Left cardiac atrium (tissue), 4 donors: ENCODE results near the gene ZNF587B. TPM values are rescaled to one million over a fixed set of nuclear protein-coding genes. Genes with fewer than 3 reads are reported as not detected.
A peak's percentile ranks its signal among the peaks of the same experiment; 100 is the strongest.
"Not testable (repeated sequence)": the region's sequence is repeated elsewhere in the genome, so short reads cannot be mapped to it uniquely, and the experiment has no call there.

Experiments used
- ATAC-seq, 2 donors: fragments of 200-7000 bp; cut with Tn5 transposase; one replicate each; pipeline ENCODE4 v1.9.1; 2020; ENCODE audit warnings: mild to moderate bottlenecking in 2 of 2, moderate library complexity in 2 of 2
- DNase-seq: peaks from one replicate; pipeline ENCODE4 v3.0.0-alpha.2; 2020
- intact Hi-C, 2 donors: fragments of 100-400 bp; cut with DNase I; formaldehyde crosslinking; loops; one replicate each; pipeline versions ENCODE4 v1.14.1 to v1.15.1; 2022 to 2023
- total RNA-seq, 2 donors: library from RNA; stranded (reverse); fragmentation: NEBNext Ultra II Directional; extraction: Animal tissue kit (Norgen Biotek cat#: 25700); gene quantifications; one replicate each; pipeline ENCODE4 v1.2.1, GENCODE V29; 2021
- donor health status: DM: no; HTN: yes; CAD: no.
- donor health status: DM: no; HTN: yes; CAD: no; lungs with severe emphysema.
- donor health status: DM: yes; HTN: yes; CAD: no.
- donor health status: Dilated cardiomyopathy.

Gene ZNF587B
- total RNA-seq, 2 donors from 2014 or later = 5.9 to 8.7 TPM

DNA sequence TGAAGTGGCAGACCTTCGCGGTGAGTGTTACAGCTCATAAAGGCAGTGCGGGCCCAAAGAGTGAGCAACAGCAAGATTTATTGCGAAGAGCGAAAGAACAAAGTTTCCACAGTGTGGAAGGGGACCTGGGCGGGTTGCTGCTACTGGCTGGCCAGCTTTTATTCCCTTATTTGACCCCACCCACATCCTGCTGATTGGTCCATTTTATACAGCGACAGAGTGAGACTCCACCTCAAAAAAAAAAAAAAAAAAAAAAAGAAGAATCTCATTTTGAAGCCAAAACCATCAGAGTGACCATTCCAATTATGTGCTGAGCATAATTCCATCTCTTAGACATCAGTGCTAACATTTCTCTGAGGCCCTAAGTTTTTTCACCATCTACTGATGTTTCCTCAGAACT is 13.4 kb upstream of the ZNF587B start:
- intact Hi-C loops = no loop called here
- DNase-seq (no peak), ATAC-seq (no peak)

DNA sequence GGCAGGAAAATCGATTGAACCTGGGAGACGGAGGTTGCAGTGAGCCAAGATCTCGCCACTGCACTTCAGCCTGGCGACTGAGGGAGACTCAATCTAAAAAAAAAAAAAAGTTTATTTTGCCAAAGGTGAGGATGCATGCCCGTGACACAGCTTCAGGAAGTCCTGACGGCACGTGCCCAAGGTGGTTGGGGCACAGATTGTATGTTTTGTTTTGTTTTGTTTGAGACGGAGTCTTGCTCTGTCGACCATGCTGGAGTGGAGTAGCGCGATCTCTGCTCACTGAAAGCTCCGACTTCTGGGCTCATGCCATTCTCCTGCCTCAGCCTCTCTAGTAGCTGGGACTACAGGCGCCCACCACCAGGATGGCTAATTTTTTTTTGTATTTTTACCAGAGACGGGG is 12.1 kb upstream of the ZNF587B start:
- DNase-seq (no peak), ATAC-seq (no peak)
- intact Hi-C loops = no loop called here

- intact Hi-C loops = no loop called here
- ATAC-seq (no peak), DNase-seq (no peak)
Measured at GRCh38 chr19:57818378-57818777, 11.7 kb upstream of the ZNF587B start.

GRCh38 chr19:57819475-57820148 is 10.5 kb upstream of the ZNF587B start:
- ATAC-seq = peak; percentile 91 to 92
- peak; percentile 87 for DNase-seq
- intact Hi-C loops = no loop called here

DNA sequence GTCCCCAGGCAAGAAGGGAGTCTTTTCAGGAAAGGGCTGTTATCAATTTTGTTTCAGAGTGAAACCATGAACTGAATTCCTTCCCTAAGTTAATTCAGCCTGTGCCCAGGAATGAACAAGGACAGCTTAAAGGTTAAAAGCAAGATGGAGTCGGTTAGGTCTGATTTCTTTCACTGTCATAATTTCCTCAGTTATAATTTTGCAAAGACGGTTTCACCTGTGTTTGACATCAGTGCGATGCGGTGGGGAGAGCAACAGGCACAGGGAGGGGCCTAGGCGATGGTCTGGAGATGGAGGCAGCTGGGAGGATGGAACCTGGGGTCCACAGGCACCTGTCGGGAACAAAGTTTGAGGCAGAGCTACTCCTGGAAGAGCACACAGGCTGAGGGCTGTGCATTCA is 9.5 kb upstream of the ZNF587B start:
- ATAC-seq (no peak), DNase-seq (no peak)
- intact Hi-C loops = no loop called here

- intact Hi-C loops, ATAC-seq, DNase-seq: not testable (repeated sequence)
Measured at GRCh38 chr19:57821095-57821494, 9.0 kb upstream of the ZNF587B start.

DNA sequence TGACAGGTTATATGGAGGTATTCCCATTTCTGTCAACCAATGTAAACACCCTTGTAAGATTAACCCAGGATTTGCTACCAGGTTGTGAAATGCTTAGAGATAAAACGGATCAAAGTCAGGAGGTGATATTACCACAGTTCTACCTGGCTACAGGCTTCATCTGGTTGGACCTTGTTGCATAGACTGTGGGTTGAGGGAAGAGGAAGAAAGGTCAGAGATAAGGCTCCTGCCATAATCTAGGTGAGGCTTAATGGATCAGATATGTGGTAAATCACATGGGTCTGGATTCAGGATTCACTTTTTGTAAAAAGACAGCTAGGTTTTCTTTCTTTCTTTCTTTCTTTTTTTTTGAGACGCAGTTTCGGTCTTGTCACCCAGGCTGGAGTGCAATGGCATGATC is 8.6 kb upstream of the ZNF587B start:
- intact Hi-C loops, DNase-seq, ATAC-seq: not testable (repeated sequence)

GRCh38 chr19:57823155-57823554 is 6.9 kb upstream of the ZNF587B start:
- intact Hi-C loops, DNase-seq, ATAC-seq: not testable (repeated sequence)

DNA sequence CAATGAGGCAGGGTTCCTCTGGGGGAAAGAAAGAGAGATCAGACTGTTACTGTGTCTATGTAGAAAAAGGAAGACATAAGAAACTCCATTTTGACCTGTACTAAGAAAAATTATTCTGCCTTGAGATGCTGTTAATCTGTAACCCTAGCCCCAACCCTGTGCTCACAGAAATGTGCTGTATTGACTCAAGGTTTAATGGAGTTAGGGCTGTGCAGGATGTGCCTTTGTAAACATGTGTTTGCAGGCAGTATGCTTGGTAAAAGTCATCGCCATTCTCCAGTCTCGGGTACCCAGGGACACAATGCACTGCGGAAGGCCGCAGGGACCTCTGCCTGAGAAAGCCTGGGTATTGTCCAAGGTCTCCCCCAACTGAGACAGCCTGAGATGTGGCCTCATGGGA is 6.5 kb upstream of the ZNF587B start:
- ATAC-seq, intact Hi-C loops: not testable (repeated sequence)

GRCh38 chr19:57825511-57825910 is 4.6 kb upstream of the ZNF587B start:
- no peak for ATAC-seq
- intact Hi-C loops = no loop called here
- no peak for DNase-seq

More for the DNA sequence above, 6.5 kb upstream of the ZNF587B start:
- DNase-seq = not testable (repeated sequence)

DNA sequence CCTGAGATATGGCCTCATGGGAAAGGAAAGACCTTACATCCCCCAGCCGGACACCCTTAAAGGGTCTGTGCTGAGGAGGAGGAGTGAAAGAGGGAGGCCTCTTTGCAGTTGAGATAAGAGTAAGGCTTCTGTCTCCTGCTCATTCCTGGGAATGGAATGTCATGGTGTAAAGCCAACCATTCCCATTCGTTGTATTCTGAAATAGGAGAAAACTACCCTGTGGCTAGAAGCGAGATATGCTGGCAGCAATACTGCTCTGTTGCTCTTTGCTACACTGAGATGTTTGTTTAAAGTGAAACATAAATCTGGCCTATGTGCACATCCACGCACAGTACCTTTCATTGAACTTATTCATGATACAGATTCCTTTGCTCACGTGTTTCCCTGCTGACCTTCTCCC is 783 bp upstream of the ZNF587B start:
- intact Hi-C loops = no loop called here
- DNase-seq = no peak

DNA sequence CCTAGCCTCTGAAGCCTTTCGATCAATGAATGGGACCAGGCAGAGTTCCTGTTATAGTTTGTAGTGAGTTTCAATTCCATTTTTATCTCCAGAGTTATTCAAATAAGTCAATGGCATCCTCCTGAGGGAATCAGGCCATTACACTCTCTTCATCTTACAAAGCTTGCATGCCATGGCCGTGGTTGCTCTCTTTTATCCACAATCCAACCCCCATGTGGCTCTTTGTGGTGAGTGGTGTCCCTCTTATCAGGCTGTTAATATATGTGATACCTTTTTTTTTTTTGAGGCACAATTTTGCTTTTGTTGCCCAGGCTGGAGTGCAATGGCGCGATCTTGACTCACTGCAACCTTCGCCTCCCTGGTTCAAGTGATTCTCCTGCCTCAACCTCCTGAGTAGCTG is 6.9 kb downstream of the ZNF587B start:
- intact Hi-C loops, DNase-seq: not testable (repeated sequence)

More for the DNA sequence above, 783 bp upstream of the ZNF587B start:
- peak; percentile 26 to 46 for ATAC-seq

GRCh38 chr19:57838622-57839191 is 8.6 kb downstream of the ZNF587B start:
- intact Hi-C loops, ATAC-seq, DNase-seq: not testable (repeated sequence)

More for the DNA sequence above, 6.9 kb downstream of the ZNF587B start:
- ATAC-seq = not testable (repeated sequence)

DNA sequence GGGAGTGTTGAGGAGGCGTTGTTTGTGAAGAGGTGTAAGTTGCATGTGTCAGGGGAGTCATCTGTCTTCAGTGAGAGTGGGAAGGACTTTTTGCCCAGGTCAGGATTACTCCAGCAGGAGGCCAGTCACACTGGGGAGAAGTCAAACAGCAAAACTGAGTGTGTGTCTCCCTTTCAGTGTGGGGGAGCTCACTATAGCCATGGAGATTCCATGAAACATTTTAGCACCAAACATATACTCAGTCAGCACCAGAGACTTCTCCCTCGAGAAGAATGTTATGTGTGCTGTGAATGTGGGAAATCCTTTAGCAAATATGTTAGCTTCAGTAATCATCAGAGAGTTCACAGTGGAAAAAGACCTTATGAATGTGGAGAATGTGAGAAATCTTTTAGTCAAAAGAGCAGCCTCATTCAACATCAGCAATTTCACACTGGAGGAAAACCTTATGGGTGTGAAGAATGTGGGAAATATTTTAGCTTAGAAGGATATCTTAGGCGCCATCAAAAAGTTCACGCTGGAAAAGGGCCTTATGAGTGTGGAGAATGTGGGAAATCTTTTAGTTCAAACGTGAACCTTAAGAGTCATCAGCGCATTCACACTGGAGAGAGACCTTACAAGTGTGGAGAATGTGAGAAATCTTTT is 11.1 kb downstream of the ZNF587B start:
- no peak for ATAC-seq
- intact Hi-C loops = no loop called here
- no peak for DNase-seq

DNA sequence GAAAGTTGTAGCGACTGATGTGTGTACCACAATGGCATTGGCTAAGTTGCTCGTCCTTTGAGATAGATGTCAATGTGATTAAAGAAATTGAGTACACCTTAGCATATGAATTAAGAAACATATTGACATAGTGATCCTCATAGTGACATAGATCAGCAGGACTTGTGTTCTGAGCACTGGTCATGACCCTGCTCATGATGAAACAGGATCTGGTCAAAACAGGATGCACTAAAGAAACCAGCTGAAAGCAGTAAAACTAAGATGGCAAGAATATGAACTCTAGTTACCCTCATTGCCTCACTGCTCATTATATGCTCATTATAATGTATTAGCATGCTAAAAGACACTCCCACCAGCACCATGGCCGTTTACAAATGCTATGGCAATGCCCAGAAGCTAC is 17.1 kb downstream of the ZNF587B start:
- intact Hi-C loops = not testable (repeated sequence)

DNA sequence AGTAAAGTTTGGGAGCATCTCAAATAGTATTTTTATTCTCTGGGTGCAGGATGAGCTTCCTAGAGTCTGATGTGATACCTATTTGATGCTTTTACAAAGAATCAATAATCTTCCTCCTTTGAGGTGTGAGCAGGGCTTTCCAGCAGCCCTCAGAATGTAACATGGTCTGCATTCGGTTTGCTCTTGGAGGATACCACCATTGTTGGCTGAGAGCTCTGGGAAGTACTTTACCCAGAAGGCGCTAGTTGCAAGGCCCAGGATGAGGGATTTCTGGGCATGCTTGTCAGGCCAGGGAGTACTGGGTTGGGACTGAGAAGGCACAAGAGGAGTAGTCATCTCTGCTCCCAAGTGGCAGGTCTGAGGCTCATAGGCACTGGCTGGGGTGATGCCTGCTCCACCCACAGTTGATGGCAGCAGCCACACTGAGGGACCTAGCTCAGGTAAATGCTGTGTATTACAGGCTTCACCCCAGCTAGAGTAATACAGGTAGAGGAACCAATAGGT is 19.1 kb downstream of the ZNF587B start:
- intact Hi-C loops, DNase-seq: not testable (repeated sequence)
- peak in 1 of 2 donors; percentile 9 for ATAC-seq

More for the DNA sequence above, 17.1 kb downstream of the ZNF587B start:
- not testable (repeated sequence) for ATAC-seq, DNase-seq

DNA sequence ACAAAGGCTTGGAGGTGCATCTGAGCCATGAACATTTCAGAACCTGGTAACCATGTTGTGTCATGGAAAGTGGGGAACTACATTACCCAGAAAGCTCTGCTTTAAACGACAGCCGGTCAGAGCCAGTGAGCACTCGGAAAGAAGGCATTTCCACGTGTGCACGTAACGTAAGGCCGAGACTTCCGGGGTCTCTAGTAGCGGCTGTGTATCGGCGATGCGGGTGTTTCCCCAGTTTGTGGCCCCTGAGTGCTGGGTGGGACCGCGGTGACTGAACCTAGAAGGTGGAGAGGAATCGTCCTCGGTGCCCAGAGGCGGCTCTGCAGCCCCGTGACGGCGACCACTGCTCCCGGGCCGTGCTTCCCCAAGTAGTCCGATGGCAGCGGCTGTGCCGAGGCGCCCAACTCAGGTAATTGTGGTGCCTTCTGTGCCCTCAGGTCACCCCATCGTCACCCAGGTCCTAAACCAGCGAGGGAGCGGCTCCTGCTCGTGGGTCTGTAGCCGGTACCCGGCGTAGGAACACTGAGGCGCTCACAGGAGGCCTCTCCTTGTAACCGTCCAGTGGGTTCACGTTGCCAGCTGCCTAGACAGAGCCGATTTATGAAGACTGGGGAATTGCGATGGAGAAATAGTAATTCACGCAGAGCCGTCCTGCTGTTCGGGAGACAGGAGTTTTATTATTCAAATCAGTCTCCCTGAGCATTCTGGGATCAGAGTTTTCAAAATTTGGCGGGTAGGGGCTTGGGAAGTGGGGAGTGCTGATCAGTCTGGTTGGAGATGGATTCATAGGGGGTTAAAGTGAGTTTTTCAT is 19.8 kb downstream of the ZNF587B start, which contains the start of gene ZNF587:
ZNF587 (plus strand) TSS at position 194 of the 808 bp plus-strand sequence; CDS start at position 374, 180 bp downstream.
- ATAC-seq (peak; percentile 98), DNase-seq (peak; percentile 72)
- intact Hi-C loops = not testable (repeated sequence)

DNA sequence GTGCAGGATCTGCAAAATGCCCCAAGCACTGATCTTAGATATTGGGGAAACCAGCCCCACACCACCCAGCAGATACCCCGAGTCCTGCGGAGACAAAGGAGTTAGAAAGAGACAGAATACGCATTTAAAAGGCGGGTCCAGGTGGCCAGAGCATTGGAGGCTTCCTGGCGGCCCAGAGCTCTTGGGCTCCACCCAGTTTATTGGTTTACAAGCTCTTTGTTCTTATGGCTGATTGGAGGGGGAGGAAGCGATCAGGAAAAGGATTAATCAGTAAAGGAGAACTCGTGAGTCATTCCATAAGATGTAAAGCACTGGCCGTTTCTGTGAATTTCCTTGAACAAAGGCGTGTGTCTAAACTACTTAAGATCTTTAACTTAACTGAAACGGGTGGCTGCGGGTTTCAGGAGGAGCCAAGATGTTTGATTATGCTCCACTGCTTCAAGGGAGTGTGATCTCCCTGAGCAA is 20.5 kb downstream of the ZNF587B start:
- ATAC-seq = no peak
- intact Hi-C loops = no loop called here
- no peak for DNase-seq
